Activated CD4-positive, CD25-positive, alpha-beta regulatory T cell treated with anti-CD3 and anti-CD28 coated beads, Interleukin-2, amount 50 U/mL, for 24 hours (primary cell): Measurements from ENCODE around the gene ELMO1.

ENCODE experiments used
- ATAC-seq, 2 donors: fragments of 150-1000 bp; cut with Tn5 transposase; one replicate each; pipeline ENCODE4 v1.10.0; 2021; ENCODE audit warnings: mild to moderate bottlenecking in 1 of 2, moderate library complexity in 1 of 2

ELMO1 gene

GRCh38 chr7:36966039-36966438 lies 482.6 kb downstream of the ELMO1 start:
- ATAC-seq, result no peak

- no peak for ATAC-seq
Measured at GRCh38 chr7:36965625-36966024, 483.0 kb downstream of the ELMO1 start.

GRCh38 chr7:36964297-36964696 lies 484.4 kb downstream of the ELMO1 start:
- no peak for ATAC-seq

- ATAC-seq, result no peak
Measured at GRCh38 chr7:36962367-36962766, 486.3 kb downstream of the ELMO1 start.

- no peak for ATAC-seq
Measured at GRCh38 chr7:36961693-36962092, 487.0 kb downstream of the ELMO1 start.

- ATAC-seq, result no peak
Measured at GRCh38 chr7:36961097-36961496, 487.6 kb downstream of the ELMO1 start.

- ATAC-seq, result no peak
Measured at GRCh38 chr7:36960105-36960504, 488.6 kb downstream of the ELMO1 start.

- no peak for ATAC-seq
Measured at GRCh38 chr7:36958111-36958733, 490.4 kb downstream of the ELMO1 start.

GRCh38 chr7:36957620-36958019 lies 491.0 kb downstream of the ELMO1 start:
- no peak for ATAC-seq

- no peak for ATAC-seq
Measured at GRCh38 chr7:36956814-36957213, 491.9 kb downstream of the ELMO1 start.

- ATAC-seq, result no peak
Measured at GRCh38 chr7:36955456-36956129, 493.1 kb downstream of the ELMO1 start.

GRCh38 chr7:36951257-36951697 lies 497.4 kb downstream of the ELMO1 start:
- no peak for ATAC-seq

GRCh38 chr7:36949711-36950600 lies 498.7 kb downstream of the ELMO1 start:
- no peak for ATAC-seq

GRCh38 chr7:36946401-36946739 lies 502.3 kb downstream of the ELMO1 start:
- no peak for ATAC-seq

GRCh38 chr7:36945612-36946400 lies 502.9 kb downstream of the ELMO1 start:
- no peak for ATAC-seq

GRCh38 chr7:36944838-36945237 lies 503.8 kb downstream of the ELMO1 start:
- no peak for ATAC-seq

- no peak for ATAC-seq
Measured at GRCh38 chr7:36943591-36944435, 504.9 kb downstream of the ELMO1 start.

- no peak for ATAC-seq
Measured at GRCh38 chr7:36942955-36943354, 505.7 kb downstream of the ELMO1 start.

GRCh38 chr7:36942541-36942940 lies 506.1 kb downstream of the ELMO1 start:
- no peak for ATAC-seq

GRCh38 chr7:36942025-36942424 lies 506.6 kb downstream of the ELMO1 start:
- no peak for ATAC-seq

- no peak for ATAC-seq
Measured at GRCh38 chr7:36941359-36941758, 507.3 kb downstream of the ELMO1 start.

GRCh38 chr7:36939816-36940215 lies 508.8 kb downstream of the ELMO1 start:
- no peak for ATAC-seq
